Measurements from ENCODE around the gene FBXL2. TPM values are rescaled to one million over a fixed set of nuclear protein-coding genes. Genes with fewer than 3 reads are reported as not detected.
A peak's percentile ranks its signal among the peaks of the same experiment; 100 is the strongest.

Gene FBXL2, protein sequence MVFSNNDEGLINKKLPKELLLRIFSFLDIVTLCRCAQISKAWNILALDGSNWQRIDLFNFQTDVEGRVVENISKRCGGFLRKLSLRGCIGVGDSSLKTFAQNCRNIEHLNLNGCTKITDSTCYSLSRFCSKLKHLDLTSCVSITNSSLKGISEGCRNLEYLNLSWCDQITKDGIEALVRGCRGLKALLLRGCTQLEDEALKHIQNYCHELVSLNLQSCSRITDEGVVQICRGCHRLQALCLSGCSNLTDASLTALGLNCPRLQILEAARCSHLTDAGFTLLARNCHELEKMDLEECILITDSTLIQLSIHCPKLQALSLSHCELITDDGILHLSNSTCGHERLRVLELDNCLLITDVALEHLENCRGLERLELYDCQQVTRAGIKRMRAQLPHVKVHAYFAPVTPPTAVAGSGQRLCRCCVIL
- total RNA-seq (2021) (15.8 and 18.5 TPM in 2 replicates), Bru-seq, nascent RNA (percentile 78 among the genes with signal in this experiment), BruChase-seq, experiment 1, labeled RNA remaining after a 2-hour chase (percentile 83 among the genes with signal in this experiment), BruChase-seq, experiment 2, labeled RNA remaining after a 6-hour chase (percentile 48 among the genes with signal in this experiment)
- long read RNA-seq, transcript FBXL2-216 (15 exons, 3,847 nt): major isoform, 18 of 43 reads
- long read RNA-seq, partial matches to known transcripts: 2 of 43 reads
- long read RNA-seq, other reads (novel, unspliced or antisense): 22 of 43 reads

DNA sequence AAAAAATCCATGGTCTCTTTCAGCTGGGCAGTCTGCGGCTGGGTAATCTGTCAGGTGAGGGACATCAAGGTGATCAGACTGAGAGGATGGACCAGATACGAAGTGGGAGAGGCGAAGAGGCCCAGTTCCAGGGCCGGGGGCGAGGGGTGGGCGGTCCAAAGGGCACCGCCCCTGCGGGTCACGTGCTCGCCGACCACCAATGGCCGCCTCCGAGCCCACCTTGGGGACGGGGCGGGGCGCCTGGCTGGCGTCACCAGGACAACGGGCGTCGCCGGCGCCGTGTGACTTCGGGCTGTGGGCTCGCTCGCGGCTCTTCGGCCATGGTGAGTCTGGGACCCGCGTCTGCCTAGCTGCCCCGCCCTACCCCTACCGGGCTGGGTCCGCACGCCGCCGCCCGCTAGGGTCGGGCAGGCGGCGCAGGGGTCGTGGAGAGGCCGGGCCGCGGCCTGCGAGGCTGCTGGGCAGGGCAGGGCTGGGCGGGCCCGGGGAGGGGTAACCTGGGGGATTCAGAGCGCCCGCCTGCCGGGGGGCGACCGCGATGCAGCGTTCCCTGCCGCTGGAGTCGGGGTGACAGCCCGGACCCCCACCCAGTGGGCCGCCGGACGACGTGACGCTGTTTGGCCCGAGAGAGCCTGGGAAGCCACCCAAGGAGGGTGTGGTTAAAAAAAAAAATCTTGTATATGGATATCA, at the start of gene FBXL2:
TSS of gene FBXL2 (plus strand) at position 250 of the 690 bp plus-strand sequence. CDS start at position 321, 71 bp downstream.
- H3K4me1 ChIP-seq (replicated peaks; ENCODE audit: insufficient read depth): peaks cover 5% of the 10 kb centered on the region; the same call in 1 of the 2 replicates
- H3K4me3 ChIP-seq: peak within 1 kb of the TSS; percentile 72
- H3K27me3 ChIP-seq (ENCODE audit: insufficient read depth, low read depth): no peaks in the 10 kb centered on the region
- intact Hi-C loops (cut with micrococcal nuclease; ENCODE audit: unreplicated experiment): loop anchor here (5.0 kb wide), 2 partner anchors 40 to 95 kb away; no protein-coding TSS in a partner anchor
- no peaks in the 10 kb centered on the region for H3F3A ChIP-seq (ENCODE audit: insufficient read depth, low read depth)
- H3K36me3 ChIP-seq (ENCODE audit: low read depth): no peaks in the 10 kb centered on the region
- H4K20me1 ChIP-seq (ENCODE audit: insufficient read depth): no peaks in the 10 kb centered on the region
- ChIA-PET POLR2A (ENCODE audit: unreplicated experiment) (no interaction called here), CTCF (interaction anchor here (1.6 kb wide), 1 partner anchor 95 kb away, joined by 5 read pairs; no protein-coding TSS in a partner anchor)
- H3K4me2 ChIP-seq: peak within 1 kb of the TSS; percentile 90
- TF ChIP-seq, protein P1, sequence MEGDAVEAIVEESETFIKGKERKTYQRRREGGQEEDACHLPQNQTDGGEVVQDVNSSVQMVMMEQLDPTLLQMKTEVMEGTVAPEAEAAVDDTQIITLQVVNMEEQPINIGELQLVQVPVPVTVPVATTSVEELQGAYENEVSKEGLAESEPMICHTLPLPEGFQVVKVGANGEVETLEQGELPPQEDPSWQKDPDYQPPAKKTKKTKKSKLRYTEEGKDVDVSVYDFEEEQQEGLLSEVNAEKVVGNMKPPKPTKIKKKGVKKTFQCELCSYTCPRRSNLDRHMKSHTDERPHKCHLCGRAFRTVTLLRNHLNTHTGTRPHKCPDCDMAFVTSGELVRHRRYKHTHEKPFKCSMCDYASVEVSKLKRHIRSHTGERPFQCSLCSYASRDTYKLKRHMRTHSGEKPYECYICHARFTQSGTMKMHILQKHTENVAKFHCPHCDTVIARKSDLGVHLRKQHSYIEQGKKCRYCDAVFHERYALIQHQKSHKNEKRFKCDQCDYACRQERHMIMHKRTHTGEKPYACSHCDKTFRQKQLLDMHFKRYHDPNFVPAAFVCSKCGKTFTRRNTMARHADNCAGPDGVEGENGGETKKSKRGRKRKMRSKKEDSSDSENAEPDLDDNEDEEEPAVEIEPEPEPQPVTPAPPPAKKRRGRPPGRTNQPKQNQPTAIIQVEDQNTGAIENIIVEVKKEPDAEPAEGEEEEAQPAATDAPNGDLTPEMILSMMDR (conservative IDR thresholded peaks at IDR 0.05): no peak
- TF ChIP-seq EZH2 (IDR thresholded peaks at IDR 0.05; ENCODE audit: low read depth): no peak
- no peaks in the 10 kb centered on the region for H3K9me2 ChIP-seq (ENCODE audit: insufficient read depth)
- DNase-seq: peak; percentile 54 to 88
- H3K27ac ChIP-seq: no peak within 1 kb of the TSS
- H3K79me2 ChIP-seq (ENCODE audit: low read depth): 0 out of 2 replicates have a peak, but pooled peaks cover 11% of the 10 kb centered on the region
- BruUV-seq (replicated peaks): no TSS peak
- no peaks in the 10 kb centered on the region for H3K9me3 ChIP-seq (ENCODE audit: insufficient read depth, low read depth)
- peak within 1 kb of the TSS; percentile 70; the same call in 1 of the 2 replicates for H2AFZ ChIP-seq

DNA sequence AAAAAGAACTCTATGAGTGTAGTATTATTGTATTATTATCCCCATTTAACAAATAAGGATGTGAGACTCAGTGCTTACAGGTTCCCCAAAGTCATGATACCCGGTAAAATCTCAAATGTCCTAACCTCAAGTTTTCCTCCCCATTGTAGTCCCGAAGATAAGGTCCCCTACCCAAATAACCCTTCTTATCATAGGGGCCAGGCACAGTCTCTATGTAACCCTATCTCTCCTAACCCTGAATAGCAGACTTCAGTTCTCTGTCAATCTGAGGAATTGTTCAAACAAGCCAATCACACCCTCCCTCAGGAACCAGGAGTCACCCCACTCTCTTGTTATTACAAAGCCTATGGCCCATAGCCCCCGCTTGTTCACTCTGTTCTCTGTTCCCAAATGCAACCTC, 48.2 kb upstream of the FBXL2 start:
- Histone ChIP-seq H3K27me3 (ENCODE audit: insufficient read depth, low read depth) (no peaks in the 10 kb centered on the region), H3K79me2 (ENCODE audit: low read depth) (no peaks in the 10 kb centered on the region)
- CTCF ChIA-PET: no interaction called here

More for the DNA sequence above, 48.2 kb upstream of the FBXL2 start:
- Histone ChIP-seq H3K4me2 (no peak overlapping the region), H3K9me3 (ENCODE audit: insufficient read depth, low read depth) (no peaks in the 10 kb centered on the region), H3K36me3 (ENCODE audit: low read depth) (no peaks in the 10 kb centered on the region), H3K4me1 (replicated peaks; ENCODE audit: insufficient read depth) (no peaks in the 10 kb centered on the region), H3F3A (ENCODE audit: insufficient read depth, low read depth) (no peaks in the 10 kb centered on the region), H2AFZ (no peak overlapping the region), H3K27ac (no peak overlapping the region), H3K9me2 (ENCODE audit: insufficient read depth) (no peaks in the 10 kb centered on the region), H3K4me3 (no peak overlapping the region), H4K20me1 (ENCODE audit: insufficient read depth) (no peaks in the 10 kb centered on the region)
- intact Hi-C loops (cut with micrococcal nuclease; ENCODE audit: unreplicated experiment): no loop called here
- no peak for DNase-seq
- POLR2A ChIA-PET (ENCODE audit: unreplicated experiment): interaction anchor here (0.6 kb wide), 1 partner anchor 77 kb away, joined by 3 read pairs; no protein-coding TSS in a partner anchor
- BruUV-seq (replicated peaks): no TSS peak
- no peak for TF ChIP-seq EZH2 (IDR thresholded peaks at IDR 0.05; ENCODE audit: low read depth)
- TF ChIP-seq, protein P1 (conservative IDR thresholded peaks at IDR 0.05): no peak

Measured in PC-9 (cell line).